Measurements from ENCODE around the gene EDA2R. TPM values are rescaled to one million over a fixed set of nuclear protein-coding genes. Genes with fewer than 3 reads are reported as not detected.

Gene EDA2R
- polyA plus RNA-seq, 3 donors: 0.03 TPM; not detected in 2

DNA sequence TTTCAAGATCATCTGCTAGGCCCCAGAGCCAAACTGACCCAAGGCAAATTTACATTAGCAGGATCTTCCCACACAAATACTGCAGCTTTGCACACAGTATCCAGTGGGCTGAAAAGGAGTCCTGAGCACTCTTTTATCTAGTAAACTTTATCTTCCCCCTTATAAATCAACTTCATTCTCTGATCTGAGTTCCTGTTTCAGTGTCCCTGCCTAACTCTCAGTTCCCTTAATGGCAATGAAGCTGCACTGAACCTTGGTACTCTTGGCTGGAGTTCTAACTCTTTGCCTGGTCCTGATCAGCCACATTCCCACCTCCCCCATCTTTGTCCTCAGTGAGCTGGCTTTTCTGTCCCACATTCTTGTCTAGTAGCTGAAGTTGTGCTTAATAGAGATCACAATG is 37.4 kb downstream of the EDA2R start:
- Mint-ChIP-seq H3K9me3 (peaks cover 0 to 3% (median 0%) of the 10 kb centered on the region in 7 donors), H3K27me3 (ENCODE audit: low read depth in 3 of 3) (peaks cover 0 to 4% (median 2%) of the 10 kb centered on the region in 3 donors), H3K4me3 (no peak overlapping the region), H3K27ac (no peak overlapping the region), H3K4me1 (no peaks in the 10 kb centered on the region), H3K36me3 (no peaks in the 10 kb centered on the region)
- no peak for DNase-seq
- no peak for TF ChIP-seq CTCF (IDR thresholded peaks at IDR 0.05)
- Histone ChIP-seq H2AFZ (ENCODE audit: insufficient read depth, low read depth, low read length, poor library complexity, severe bottlenecking) (no peak overlapping the region), H3K4me3 (replicated peaks in 1 of 3; ENCODE audit: low read depth in 2 of 3, low read length in 3 of 3) (no peak overlapping the region), H3K4me1 (ENCODE audit: control insufficient read depth in 1 of 2, insufficient read depth in 2 of 2, low read length in 2 of 2) (no peaks in the 10 kb centered on the region), H3K27ac (ENCODE audit: low read depth in 1 of 2, low read length in 2 of 2) (no peak overlapping the region), H3K9ac (ENCODE audit: insufficient read depth, low read length, poor library complexity, severe bottlenecking) (no peak overlapping the region), H3K9me3 (replicated peaks in 1 of 2; ENCODE audit: control insufficient read depth in 1 of 2, insufficient read depth in 1 of 2, low read length in 2 of 2) (no peaks in the 10 kb centered on the region), H3K79me2 (ENCODE audit: insufficient read depth, low read length) (no peaks in the 10 kb centered on the region), H3K27me3 (ENCODE audit: control insufficient read depth in 2 of 2, insufficient read depth in 2 of 2, low read length in 2 of 2) (no peaks in the 10 kb centered on the region), H3K36me3 (replicated peaks in 1 of 2; ENCODE audit: control insufficient read depth in 1 of 2, insufficient read depth in 2 of 2, low read length in 2 of 2) (no peaks in the 10 kb centered on the region), H3K4me2 (replicated peaks; ENCODE audit: extremely low read depth, low read length, poor library complexity, severe bottlenecking) (no peak overlapping the region), H4K20me1 (ENCODE audit: insufficient read depth, low read length) (no peaks in the 10 kb centered on the region)
- intact Hi-C loops (cut with micrococcal nuclease): no loop called here

DNA sequence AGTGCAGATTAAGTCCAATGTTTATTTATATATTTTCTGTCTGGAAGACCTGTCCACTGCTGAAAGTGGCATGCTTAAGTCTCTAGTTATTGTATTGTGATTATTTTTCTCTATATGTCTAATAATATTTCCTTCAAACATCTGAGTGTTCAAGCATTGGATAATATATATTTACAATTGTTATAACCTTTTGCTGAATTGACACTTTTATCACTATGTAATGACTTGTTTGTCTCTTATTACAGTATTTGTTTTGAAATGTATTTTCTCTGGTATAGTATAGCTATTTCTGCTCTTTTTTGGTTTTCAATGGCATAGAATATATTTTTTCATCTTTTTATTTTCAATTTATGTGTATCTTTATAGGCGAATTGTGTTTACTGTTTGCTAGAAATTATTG is 59.7 kb downstream of the EDA2R start:
- no peaks in the 10 kb centered on the region for H3K79me2 ChIP-seq (ENCODE audit: insufficient read depth, low read length)
- WGBS (ENCODE audit: insufficient coverage): no CpG with 5 or more reads among the region's 1 CpG
- TF ChIP-seq CTCF (IDR thresholded peaks at IDR 0.05): no peak

More for the DNA sequence above, 59.7 kb downstream of the EDA2R start:
- H3K27ac Mint-ChIP-seq: no peak overlapping the region
- Histone ChIP-seq H3K27ac (ENCODE audit: low read depth in 1 of 2, low read length in 2 of 2) (no peak overlapping the region), H3K27me3 (ENCODE audit: control insufficient read depth in 2 of 2, insufficient read depth in 2 of 2, low read length in 2 of 2) (no peaks in the 10 kb centered on the region), H3K4me1 (ENCODE audit: control insufficient read depth in 1 of 2, insufficient read depth in 2 of 2, low read length in 2 of 2) (no peaks in the 10 kb centered on the region), H4K20me1 (ENCODE audit: insufficient read depth, low read length) (no peaks in the 10 kb centered on the region), H2AFZ (ENCODE audit: insufficient read depth, low read depth, low read length, poor library complexity, severe bottlenecking) (no peak overlapping the region), H3K9me3 (replicated peaks in 1 of 2; ENCODE audit: control insufficient read depth in 1 of 2, insufficient read depth in 1 of 2, low read length in 2 of 2) (no peaks in the 10 kb centered on the region), H3K36me3 (replicated peaks in 1 of 2; ENCODE audit: control insufficient read depth in 1 of 2, insufficient read depth in 2 of 2, low read length in 2 of 2) (no peaks in the 10 kb centered on the region), H3K9ac (ENCODE audit: insufficient read depth, low read length, poor library complexity, severe bottlenecking) (no peak overlapping the region), H3K4me3 (replicated peaks in 1 of 3; ENCODE audit: low read depth in 2 of 3, low read length in 3 of 3) (no peak overlapping the region), H3K4me2 (replicated peaks; ENCODE audit: extremely low read depth, low read length, poor library complexity, severe bottlenecking) (no peak overlapping the region)
- no peaks in the 10 kb centered on the region for H3K4me1 Mint-ChIP-seq
- H3K27me3 Mint-ChIP-seq (ENCODE audit: low read depth in 3 of 3): peaks cover 0 to 1% (median 0%) of the 10 kb centered on the region in 3 donors
- no peak overlapping the region for H3K4me3 Mint-ChIP-seq
- no peaks in the 10 kb centered on the region for H3K36me3 Mint-ChIP-seq
- H3K9me3 Mint-ChIP-seq: peaks cover 0 to 6% (median 3%) of the 10 kb centered on the region in 7 donors
- DNase-seq: no peak
- intact Hi-C loops (cut with micrococcal nuclease): no loop called here
